GM19238 (cell line): ENCODE measurements around the gene COP1.

Source experiments
- DNase-seq: peaks from one replicate; pipeline ENCODE4 v3.0.0; 2011; ENCODE audit warnings: low spot score; ENCODE audit not compliant: insufficient read length

COP1 gene

GRCh38 chr1:175900171-175900570, 306.9 kb downstream of the COP1 start:
- DNase-seq = no peak

DNA sequence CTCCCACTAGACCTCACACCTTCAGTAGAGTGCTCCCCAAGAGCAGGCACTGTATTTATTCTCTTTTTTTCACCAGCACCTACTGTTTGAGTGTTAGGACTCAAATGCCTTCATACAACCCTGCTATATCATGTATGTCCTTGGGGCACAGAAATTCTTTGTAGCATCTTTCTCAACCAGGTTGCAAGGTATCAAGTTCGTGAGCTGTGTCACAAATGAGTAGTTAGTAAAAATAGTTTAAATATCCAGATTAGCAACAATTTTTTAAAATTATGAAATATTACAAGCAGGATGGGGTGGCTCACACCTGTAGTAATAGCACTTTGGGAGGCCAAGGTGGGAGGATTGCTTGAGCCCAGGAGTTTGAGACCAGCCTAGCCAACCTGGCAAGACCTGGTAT, 311.1 kb downstream of the COP1 start:
- DNase-seq = no peak
